GM21381 (cell line): ENCODE measurements around the gene NFKBIZ.
"Not testable (repeated sequence)": the region's sequence is repeated elsewhere in the genome, so short reads cannot be mapped to it uniquely, and the experiment has no call there.

ENCODE experiments used
- ATAC-seq: cut with Tn5 transposase; IDR thresholded peaks from one replicate; pipeline ENCODE4 v1.9.1; 2021; ENCODE audit warnings: mild to moderate bottlenecking, moderate library complexity; ENCODE audit not compliant: unreplicated experiment

The NFKBIZ gene

GRCh38 chr3:101850246-101851051 lies 1.1 kb downstream of the NFKBIZ start:
- peak; percentile 25 for ATAC-seq

- no peak for ATAC-seq
These were observed 1.9 kb downstream of the NFKBIZ start for GRCh38 chr3:101851072-101851770.

- ATAC-seq = no peak
These were observed 2.8 kb downstream of the NFKBIZ start for GRCh38 chr3:101851850-101852714.

GRCh38 chr3:101852983-101853840 lies 3.9 kb downstream of the NFKBIZ start:
- no peak for ATAC-seq

GRCh38 chr3:101853982-101854381 lies 4.7 kb downstream of the NFKBIZ start:
- ATAC-seq = no peak

- ATAC-seq = no peak
These were observed 5.4 kb downstream of the NFKBIZ start for GRCh38 chr3:101854608-101855304.

GRCh38 chr3:101857301-101857741 lies 8.0 kb downstream of the NFKBIZ start:
- no peak for ATAC-seq

GRCh38 chr3:101858464-101859030 lies 9.2 kb downstream of the NFKBIZ start:
- ATAC-seq = no peak

GRCh38 chr3:101859882-101860448 lies 10.7 kb downstream of the NFKBIZ start:
- ATAC-seq = no peak

- ATAC-seq = no peak
These were observed 12.0 kb downstream of the NFKBIZ start for GRCh38 chr3:101861212-101861788.

- ATAC-seq = no peak
These were observed 12.6 kb downstream of the NFKBIZ start for GRCh38 chr3:101861789-101862415.

GRCh38 chr3:101862416-101863165 lies 13.3 kb downstream of the NFKBIZ start:
- ATAC-seq = no peak

- ATAC-seq = not testable (repeated sequence)
These were observed 15.6 kb downstream of the NFKBIZ start for GRCh38 chr3:101864926-101865325.

GRCh38 chr3:101865751-101866509 lies 16.6 kb downstream of the NFKBIZ start:
- no peak for ATAC-seq

GRCh38 chr3:101867511-101867910 lies 18.2 kb downstream of the NFKBIZ start:
- no peak for ATAC-seq

- ATAC-seq = no peak
These were observed 18.7 kb downstream of the NFKBIZ start for GRCh38 chr3:101867996-101868395.
